ENCODE data around the gene PHB1.

PHB1 gene

GRCh38 chr17:49414622-49415350, at the start of gene PHB1:
PHB1 (minus strand) TSS chr17:49414882; CDS start chr17:49413264, 1,618 bp downstream.
- intact Hi-C loops (cut with DNase I): no loop called here

GRCh38 chr17:49464049-49464448, 49.4 kb upstream of the PHB1 start:
- DNase-seq: no peak
- intact Hi-C loops (cut with DNase I): no loop called here

More at GRCh38 chr17:49414622-49415350, at the start of gene PHB1:
- DNase-seq: peak; percentile 94 to 100 (median 97)

GRCh38 chr17:49461580-49461979, 46.9 kb upstream of the PHB1 start:
- DNase-seq: peak in 1 of 10 donors; percentile 8
- intact Hi-C loops (cut with DNase I): no loop called here

- DNase-seq: no peak
- intact Hi-C loops (cut with DNase I): no loop called here
Measured at GRCh38 chr17:49460401-49460800, 45.7 kb upstream of the PHB1 start.

- intact Hi-C loops (cut with DNase I): no loop called here
- peak in 1 of 10 donors; percentile 41 for DNase-seq
Measured at GRCh38 chr17:49459401-49459984, 44.8 kb upstream of the PHB1 start.

- intact Hi-C loops (cut with DNase I): no loop called here
- DNase-seq: peak in 1 of 10 donors; percentile 39
Measured at GRCh38 chr17:49457564-49458535, 43.2 kb upstream of the PHB1 start.

- peak in 1 of 10 donors; percentile 17 for DNase-seq
- intact Hi-C loops (cut with DNase I): no loop called here
Measured at GRCh38 chr17:49456183-49456965, 41.7 kb upstream of the PHB1 start.

- intact Hi-C loops (cut with DNase I): no loop called here
- peak in 1 of 10 donors; percentile 30 for DNase-seq
Measured at GRCh38 chr17:49455272-49455861, 40.7 kb upstream of the PHB1 start.

GRCh38 chr17:49454050-49454449, 39.4 kb upstream of the PHB1 start:
- peak in 6 of 10 donors; percentile 34 to 93 (median 62) for DNase-seq
- intact Hi-C loops (cut with DNase I): no loop called here

GRCh38 chr17:49452661-49453060, 38.0 kb upstream of the PHB1 start:
- DNase-seq: peak in 1 of 10 donors; percentile 3
- intact Hi-C loops (cut with DNase I): no loop called here

GRCh38 chr17:49452201-49452600, 37.5 kb upstream of the PHB1 start:
- DNase-seq: no peak

GRCh38 chr17:49450735-49451134, 36.1 kb upstream of the PHB1 start:
- DNase-seq: peak in 1 of 10 donors; percentile 16
- intact Hi-C loops (cut with DNase I): no loop called here

More at GRCh38 chr17:49452201-49452600, 37.5 kb upstream of the PHB1 start:
- intact Hi-C loops (cut with DNase I): no loop called here

- intact Hi-C loops (cut with DNase I): no loop called here
- no peak for DNase-seq
Measured at GRCh38 chr17:49450181-49450580, 35.5 kb upstream of the PHB1 start.

GRCh38 chr17:49447628-49448302, 33.1 kb upstream of the PHB1 start:
- intact Hi-C loops (cut with DNase I): no loop called here
- no peak for DNase-seq

GRCh38 chr17:49445591-49445990, 30.9 kb upstream of the PHB1 start:
- intact Hi-C loops (cut with DNase I): no loop called here

GRCh38 chr17:49444384-49444783, 29.7 kb upstream of the PHB1 start:
- intact Hi-C loops (cut with DNase I): no loop called here
- no peak for DNase-seq

More at GRCh38 chr17:49445591-49445990, 30.9 kb upstream of the PHB1 start:
- DNase-seq: no peak

- no peak for DNase-seq
- intact Hi-C loops (cut with DNase I): no loop called here
Measured at GRCh38 chr17:49443862-49444261, 29.2 kb upstream of the PHB1 start.

- intact Hi-C loops (cut with DNase I): no loop called here
- no peak for DNase-seq
Measured at GRCh38 chr17:49442041-49442440, 27.4 kb upstream of the PHB1 start.

- intact Hi-C loops (cut with DNase I): no loop called here
- no peak for DNase-seq
Measured at GRCh38 chr17:49441578-49441977, 26.9 kb upstream of the PHB1 start.
